Naive B cell (primary cell): ENCODE results near the gene TIE1. TPM values are rescaled to one million over a fixed set of nuclear protein-coding genes. Genes with fewer than 3 reads are reported as not detected.
A peak's percentile ranks its signal among the peaks of the same experiment; 100 is the strongest.

Source experiments
- ATAC-seq, 2 donors: fragments of 150-1000 bp; cut with Tn5 transposase; 2 replicates each; pipeline ENCODE4 v1.10.0; 2021; ENCODE audit warnings: low read depth in 2 of 2, mild to moderate bottlenecking in 2 of 2, moderate library complexity in 2 of 2
- DNase-seq: peaks from one replicate; pipeline ENCODE4 v3.0.0; 2022
- H3K27ac Mint-ChIP-seq, 6 donors: one replicate each; pipeline ENCODE4 v1.8.0; 2020 to 2022; ENCODE audit warnings: mild to moderate bottlenecking in 6 of 6, mixed read lengths in 6 of 6, moderate library complexity in 5 of 6, inconsistent platforms in 2 of 6
- H3K27me3 Mint-ChIP-seq, 3 donors: one replicate each; pipeline ENCODE4 v1.8.0; 2021 to 2022; ENCODE audit warnings: mixed read lengths in 3 of 3, mild to moderate bottlenecking in 1 of 3
- H3K36me3 Mint-ChIP-seq, 2 donors: one replicate each; pipeline ENCODE4 v1.8.0; 2020 to 2022; ENCODE audit warnings: mixed read lengths in 2 of 2, inconsistent platforms in 1 of 2, mild to moderate bottlenecking in 1 of 2
- H3K4me1 Mint-ChIP-seq, 3 donors: one replicate each; pipeline ENCODE4 v1.8.0; 2020 to 2022; ENCODE audit warnings: mixed read lengths in 3 of 3, inconsistent platforms in 1 of 3, mild to moderate bottlenecking in 1 of 3, moderate library complexity in 1 of 3
- H3K4me3 Mint-ChIP-seq, 8 donors: one replicate each; pipeline ENCODE4 v1.8.0; 2020 to 2022; ENCODE audit warnings: mild to moderate bottlenecking in 8 of 8, mixed read lengths in 8 of 8, moderate library complexity in 8 of 8, inconsistent platforms in 2 of 8
- H3K9me3 Mint-ChIP-seq, 7 donors: one replicate each; pipeline ENCODE4 v1.8.0; 2020 to 2022; ENCODE audit warnings: mixed read lengths in 7 of 7, mild to moderate bottlenecking in 5 of 7, inconsistent platforms in 2 of 7, moderate library complexity in 1 of 7
- polyA plus RNA-seq, 6 donors: library from polyadenylated mRNA; unstranded; fragments of 300-500 nt; fragmentation: Illumina TruSeq; gene quantifications; one replicate each; pipeline ENCODE4 v1.2.3, GENCODE V29; 2021; ENCODE audit warnings: low read depth in 6 of 6

The TIE1 gene
- polyA plus RNA-seq, 6 donors from 2014 or later: not detected

- H3K27me3 Mint-ChIP-seq: peaks cover 0 to 27% (median 15%) of the 10 kb centered on the region in 3 donors
- H3K4me3 Mint-ChIP-seq: no peak overlapping the region
- peaks cover 6 to 9% (median 8%) of the 10 kb centered on the region in 3 donors for H3K4me1 Mint-ChIP-seq
- H3K27ac Mint-ChIP-seq: peak overlapping the region in 1 of 6 donors; percentile 42
- H3K36me3 Mint-ChIP-seq: no peaks in the 10 kb centered on the region
- DNase-seq: no peak
- no peak for ATAC-seq
- H3K9me3 Mint-ChIP-seq: peaks cover 0 to 3% (median 0%) of the 10 kb centered on the region in 7 donors
Measured at GRCh38 chr1:43277116-43277876, 23.5 kb upstream of the TIE1 start.

GRCh38 chr1:43279161-43279560 is 21.6 kb upstream of the TIE1 start:
- ATAC-seq (no peak), DNase-seq (no peak)
- no peaks in the 10 kb centered on the region for H3K36me3 Mint-ChIP-seq
- no peak overlapping the region for H3K4me3 Mint-ChIP-seq
- H3K9me3 Mint-ChIP-seq: peaks cover 0 to 3% (median 0%) of the 10 kb centered on the region in 7 donors
- no peak overlapping the region for H3K27ac Mint-ChIP-seq
- H3K4me1 Mint-ChIP-seq: peaks cover 5 to 8% (median 7%) of the 10 kb centered on the region in 3 donors
- H3K27me3 Mint-ChIP-seq: peaks cover 0 to 27% (median 15%) of the 10 kb centered on the region in 3 donors

GRCh38 chr1:43279666-43280065 is 21.1 kb upstream of the TIE1 start:
- DNase-seq (no peak), ATAC-seq (no peak)
- Mint-ChIP-seq H3K4me3 (no peak overlapping the region), H3K36me3 (no peaks in the 10 kb centered on the region), H3K27me3 (peaks cover 0 to 29% (median 15%) of the 10 kb centered on the region in 3 donors), H3K27ac (peak overlapping the region in 1 of 6 donors; percentile 72), H3K9me3 (peaks cover 0 to 3% (median 0%) of the 10 kb centered on the region in 7 donors), H3K4me1 (peaks cover 0 to 4% (median 2%) of the 10 kb centered on the region in 3 donors)

- Mint-ChIP-seq H3K4me1 (peaks cover 0 to 3% (median 3%) of the 10 kb centered on the region in 3 donors), H3K9me3 (peaks cover 0 to 3% (median 0%) of the 10 kb centered on the region in 7 donors), H3K36me3 (no peaks in the 10 kb centered on the region), H3K27me3 (peaks cover 0 to 33% (median 15%) of the 10 kb centered on the region in 3 donors), H3K27ac (peak overlapping the region in 1 of 6 donors; percentile 49), H3K4me3 (no peak overlapping the region)
- DNase-seq: no peak
- ATAC-seq: no peak
Measured at GRCh38 chr1:43280692-43281091, 20.1 kb upstream of the TIE1 start.

- H3K27me3 Mint-ChIP-seq: peaks cover 0 to 29% (median 16%) of the 10 kb centered on the region in 3 donors
- ATAC-seq: no peak
- no peak overlapping the region for H3K27ac Mint-ChIP-seq
- DNase-seq: no peak
- H3K4me1 Mint-ChIP-seq: peaks cover 0 to 3% (median 0%) of the 10 kb centered on the region in 3 donors
- H3K4me3 Mint-ChIP-seq: no peak overlapping the region
- H3K36me3 Mint-ChIP-seq: no peaks in the 10 kb centered on the region
- peaks cover 0 to 3% (median 0%) of the 10 kb centered on the region in 7 donors for H3K9me3 Mint-ChIP-seq
Measured at GRCh38 chr1:43282220-43283195, 18.3 kb upstream of the TIE1 start.

- Mint-ChIP-seq H3K36me3 (no peaks in the 10 kb centered on the region), H3K9me3 (peaks cover 0 to 3% (median 0%) of the 10 kb centered on the region in 7 donors), H3K27me3 (peaks cover 0 to 25% (median 17%) of the 10 kb centered on the region in 3 donors), H3K4me3 (no peak overlapping the region), H3K27ac (no peak overlapping the region), H3K4me1 (peaks cover 0 to 3% (median 0%) of the 10 kb centered on the region in 3 donors)
- no peak for DNase-seq
- ATAC-seq: no peak
Measured at GRCh38 chr1:43284065-43284464, 16.7 kb upstream of the TIE1 start.

- peaks cover 0 to 3% (median 0%) of the 10 kb centered on the region in 7 donors for H3K9me3 Mint-ChIP-seq
- H3K27ac Mint-ChIP-seq: no peak overlapping the region
- no peaks in the 10 kb centered on the region for H3K36me3 Mint-ChIP-seq
- DNase-seq (no peak), ATAC-seq (no peak)
- H3K4me1 Mint-ChIP-seq: peaks cover 0 to 3% (median 0%) of the 10 kb centered on the region in 3 donors
- peaks cover 0 to 25% (median 17%) of the 10 kb centered on the region in 3 donors for H3K27me3 Mint-ChIP-seq
- no peak overlapping the region for H3K4me3 Mint-ChIP-seq
Measured at GRCh38 chr1:43284546-43285110, 16.2 kb upstream of the TIE1 start.

GRCh38 chr1:43285269-43285990 is 15.4 kb upstream of the TIE1 start, which contains the start of gene C1orf210:
TSS of gene C1orf210 (minus strand) at chr1:43285581. CDS start at chr1:43283270, 2,311 bp downstream.
- Mint-ChIP-seq H3K36me3 (no peaks in the 10 kb centered on the region), H3K9me3 (no peaks in the 10 kb centered on the region), H3K4me3 (no peak within 1 kb of the TSS), H3K27me3 (peaks cover 0 to 18% (median 10%) of the 10 kb centered on the region in 3 donors), H3K27ac (peak within 1 kb of the TSS in 3 of 6 donors; percentile 53 to 58 (median 57)), H3K4me1 (peaks cover 0 to 3% (median 0%) of the 10 kb centered on the region in 3 donors)
- ATAC-seq (no peak), DNase-seq (no peak)

- Mint-ChIP-seq H3K4me1 (peaks cover 0 to 3% (median 0%) of the 10 kb centered on the region in 3 donors), H3K9me3 (no peaks in the 10 kb centered on the region), H3K4me3 (no peak overlapping the region), H3K27me3 (peaks cover 0 to 12% (median 8%) of the 10 kb centered on the region in 3 donors), H3K36me3 (no peaks in the 10 kb centered on the region), H3K27ac (no peak overlapping the region)
- DNase-seq (no peak), ATAC-seq (no peak)
Measured at GRCh38 chr1:43286115-43286514, 14.7 kb upstream of the TIE1 start.

GRCh38 chr1:43286533-43286932 is 14.2 kb upstream of the TIE1 start:
- DNase-seq (no peak), ATAC-seq (no peak)
- Mint-ChIP-seq H3K27me3 (peaks cover 0 to 12% (median 8%) of the 10 kb centered on the region in 3 donors), H3K27ac (no peak overlapping the region), H3K36me3 (no peaks in the 10 kb centered on the region), H3K4me3 (peak overlapping the region in 1 of 8 donors; percentile 11), H3K9me3 (no peaks in the 10 kb centered on the region), H3K4me1 (peaks cover 0 to 3% (median 0%) of the 10 kb centered on the region in 3 donors)

GRCh38 chr1:43288058-43288784 is 12.6 kb upstream of the TIE1 start:
- H3K27ac Mint-ChIP-seq: peak overlapping the region in 1 of 6 donors; percentile 3
- H3K27me3 Mint-ChIP-seq: peaks cover 0 to 12% (median 8%) of the 10 kb centered on the region in 3 donors
- no peak overlapping the region for H3K4me3 Mint-ChIP-seq
- H3K36me3 Mint-ChIP-seq: no peaks in the 10 kb centered on the region
- ATAC-seq (no peak), DNase-seq (no peak)
- H3K4me1 Mint-ChIP-seq: peaks cover 0 to 3% (median 0%) of the 10 kb centered on the region in 3 donors
- no peaks in the 10 kb centered on the region for H3K9me3 Mint-ChIP-seq
